ENCODE results near the gene CSNK1G3.

GRCh38 chr5:123474228-123474627, 37.7 kb upstream of the CSNK1G3 start:
- no peak for TF ChIP-seq CTCF (IDR thresholded peaks at IDR 0.05; ENCODE audit: low read length)
- TF ChIP-seq EZH2 (IDR thresholded peaks at IDR 0.05; ENCODE audit: borderline replicate concordance, low read length), result no peak
